Naive thymus-derived CD4-positive, alpha-beta T cell (primary cell): ENCODE measurements around the gene CLOCK. TPM values are rescaled to one million over a fixed set of nuclear protein-coding genes. Genes with fewer than 3 reads are reported as not detected.
A peak's percentile ranks its signal among the peaks of the same experiment; 100 is the strongest.

Source experiments
- ATAC-seq: fragments of 150-1000 bp; cut with Tn5 transposase; 2 replicates; pipeline ENCODE4 v1.10.0; 2021; ENCODE audit warnings: mild to moderate bottlenecking, moderate library complexity
- CTCF ChIA-PET: fragments of 350-600 bp; sonication (Branson Sonifier 250); formaldehyde crosslinking; loops from one replicate; lab custom pipeline; 2021; ENCODE audit warnings: antibody characterized with exemption; lab: Charles Lee
- POLR2A ChIA-PET: fragments of 350-600 bp; sonication (Branson Sonifier 250); formaldehyde crosslinking; loops from one replicate; lab custom pipeline; 2021; ENCODE audit warnings: antibody characterized with exemption, inconsistent platforms; lab: Charles Lee
- DNase-seq, 9 donors: peaks; one replicate each; pipeline versions ENCODE4 v3.0.0 to v3.0.0-alpha.2; 2020 to 2022; ENCODE audit warnings: mixed read lengths in 1 of 9
- H3K27ac ChIP-seq: one replicate; pipeline ENCODE4 v1.7.0; 2013; ENCODE audit warnings: mild to moderate bottlenecking, low read depth, low read length, moderate library complexity
- H3K27me3 ChIP-seq, 2 donors: one replicate each; pipeline ENCODE4 v1.7.0; 2013; ENCODE audit warnings: low read length in 2 of 2, mild to moderate bottlenecking in 2 of 2, moderate library complexity in 2 of 2; ENCODE audit not compliant: control insufficient read depth in 2 of 2, insufficient read depth in 2 of 2
- H3K36me3 ChIP-seq, 3 experiments: 1 replicate in 2 of 3; 2 replicates in 1 of 3; pipeline ENCODE4 v1.7.0; 2013; ENCODE audit warnings: low read length in 3 of 3, mild to moderate bottlenecking in 3 of 3, moderate library complexity in 1 of 3; ENCODE audit not compliant: insufficient read depth in 3 of 3, control insufficient read depth in 2 of 3
- H3K4me1 ChIP-seq, 2 donors: one replicate each; pipeline ENCODE4 v1.7.0; 2013; ENCODE audit warnings: low read length in 2 of 2, mild to moderate bottlenecking in 2 of 2, moderate library complexity in 1 of 2; ENCODE audit not compliant: control insufficient read depth in 2 of 2, insufficient read depth in 2 of 2
- H3K4me3 ChIP-seq: 2 replicates; pipeline ENCODE4 v1.7.0; 2013; ENCODE audit warnings: mild to moderate bottlenecking, low read length
- H3K9me3 ChIP-seq, 3 experiments: 1 replicate in 2 of 3; 2 replicates in 1 of 3; pipeline ENCODE4 v1.7.0; 2013; ENCODE audit warnings: low read length in 3 of 3; ENCODE audit not compliant: control insufficient read depth in 2 of 3
- H3K27ac Mint-ChIP-seq, 9 donors: one replicate each; pipeline ENCODE4 v1.8.0; 2020 to 2022; ENCODE audit warnings: mixed read lengths in 9 of 9, mild to moderate bottlenecking in 8 of 9, moderate library complexity in 5 of 9, inconsistent platforms in 2 of 9
- H3K27me3 Mint-ChIP-seq, 5 donors: one replicate each; pipeline ENCODE4 v1.8.0; 2021 to 2022; ENCODE audit warnings: mixed read lengths in 5 of 5, mild to moderate bottlenecking in 1 of 5
- H3K36me3 Mint-ChIP-seq, 5 donors: one replicate each; pipeline ENCODE4 v1.8.0; 2020 to 2022; ENCODE audit warnings: mixed read lengths in 5 of 5, mild to moderate bottlenecking in 3 of 5, inconsistent platforms in 1 of 5
- H3K4me1 Mint-ChIP-seq, 7 donors: one replicate each; pipeline ENCODE4 v1.8.0; 2020 to 2022; ENCODE audit warnings: mixed read lengths in 7 of 7, mild to moderate bottlenecking in 3 of 7, inconsistent platforms in 1 of 7
- H3K4me3 Mint-ChIP-seq, 10 donors: one replicate each; pipeline ENCODE4 v1.8.0; 2020 to 2022; ENCODE audit warnings: mild to moderate bottlenecking in 10 of 10, mixed read lengths in 10 of 10, moderate library complexity in 6 of 10, inconsistent platforms in 2 of 10
- H3K9me3 Mint-ChIP-seq, 11 donors: one replicate each; pipeline ENCODE4 v1.8.0; 2020 to 2022; ENCODE audit warnings: mixed read lengths in 11 of 11, mild to moderate bottlenecking in 4 of 11, inconsistent platforms in 1 of 11, moderate library complexity in 1 of 11
- intact Hi-C, 2 donors: fragments of 100-400 bp; cut with micrococcal nuclease; formaldehyde crosslinking; loops; one replicate each; pipeline ENCODE4 v1.15.1; 2023
- polyA plus RNA-seq, 2 donors: library from polyadenylated mRNA; unstranded; fragments of 300-500 nt; fragmentation: Illumina TruSeq; gene quantifications; one replicate each; pipeline ENCODE4 v1.2.3, GENCODE V29; 2021
- total RNA-seq, 6 experiments: library from RNA in 5 of 6; stranded (reverse) in 5 of 6; gene quantifications; 1 replicate in 5 of 6; 2 replicates in 1 of 6; pipeline ENCODE4 v1.2.3 and lab custom pipeline; 2021 to 2026

Gene CLOCK
- total and polyA plus RNA-seq, 7 experiments from 2014 or later: 4.6 to 12.6 (median 8.6) TPM

GRCh38 chr4:55396308-55397125 lies 150.2 kb downstream of the CLOCK start:
- Histone ChIP-seq H3K27ac (peak overlapping the region; percentile 89), H3K4me3 (peak overlapping the region; percentile 88), H3K9me3 (no peaks in the 10 kb centered on the region), H3K27me3 (no peaks in the 10 kb centered on the region), H3K36me3 (no peaks in the 10 kb centered on the region), H3K4me1 (peaks cover 27 to 31% of the 10 kb centered on the region in 2 donors)
- Mint-ChIP-seq H3K27me3 (no peaks in the 10 kb centered on the region), H3K4me3 (peak overlapping the region; percentile 85 to 99 (median 95)), H3K4me1 (peaks cover 34 to 56% (median 45%) of the 10 kb centered on the region in 7 donors), H3K9me3 (no peaks in the 10 kb centered on the region), H3K27ac (peak overlapping the region; percentile 62 to 98 (median 80)), H3K36me3 (peaks cover 0 to 16% (median 0%) of the 10 kb centered on the region in 5 donors)
- DNase-seq (peak in 8 of 9 donors; percentile 1 to 61 (median 16)), ATAC-seq (peak; percentile 4)
- POLR2A ChIA-PET: interaction anchor here (0.6 to 2.7 kb wide), 5 partner anchors 16 to 605 kb away, joined by 3 to 13 read pairs (median 3); no protein-coding TSS in a partner anchor
- CTCF ChIA-PET: interaction anchor here (0.9 kb wide), 1 partner anchor 51 kb away, joined by 3 read pairs; the partner anchor contains the start of gene SRD5A3
- intact Hi-C loops: loop anchor here (5.0 to 10.0 kb wide), 11 partner anchors 34 to 1581 kb away; partner anchors contain the start of genes REST (in 2 of the 2), AASDH (in 1 of the 2), CHIC2 (in 1 of the 2) and NOA1 (in 1 of the 2)

DNA sequence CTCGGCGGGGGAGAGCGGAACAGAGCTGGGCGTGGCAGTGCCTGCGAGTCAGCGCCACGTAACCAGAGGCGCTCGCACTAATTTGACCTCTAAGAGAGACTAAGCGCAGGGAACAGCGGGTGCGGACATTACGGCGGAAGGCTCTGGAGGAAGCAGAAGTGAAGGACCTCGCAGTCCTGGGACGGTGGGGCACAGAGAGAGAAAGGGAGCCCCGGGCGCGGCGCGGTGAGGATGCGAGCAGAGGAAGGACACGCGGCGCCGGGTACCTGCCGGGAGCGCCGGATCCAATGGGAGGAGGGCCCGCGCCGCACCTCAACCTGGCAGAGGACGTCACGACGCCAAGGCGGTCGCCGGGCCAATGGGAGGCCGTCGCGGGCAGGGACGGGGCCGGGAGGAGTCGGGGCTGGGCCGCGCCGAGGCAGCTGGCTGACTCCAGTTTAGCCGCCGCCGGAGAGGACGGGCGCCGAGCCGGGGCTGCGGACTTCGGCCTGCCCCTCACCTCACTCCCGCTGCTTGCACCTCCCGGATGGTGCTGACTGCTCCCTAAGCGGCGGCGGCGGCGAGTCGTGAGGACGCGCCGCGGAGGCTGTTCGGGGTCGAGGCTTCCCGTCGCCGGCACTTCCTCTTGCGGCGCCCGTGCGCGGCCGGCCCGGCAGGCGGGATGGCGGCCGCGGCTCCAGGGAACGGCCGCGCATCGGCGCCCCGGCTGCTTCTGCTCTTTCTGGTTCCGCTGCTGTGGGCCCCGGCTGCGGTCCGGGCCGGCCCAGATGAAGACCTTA lies 151.0 kb downstream of the CLOCK start, which contains the start of gene TMEM165:
TSS of gene TMEM165 (plus strand) at position 429 of the 779 bp plus-strand sequence. CDS start at position 662, 233 bp downstream.
- Mint-ChIP-seq H3K4me3 (peak within 1 kb of the TSS; percentile 94 to 99 (median 96)), H3K27ac (peak within 1 kb of the TSS; percentile 89 to 99 (median 96)), H3K9me3 (no peaks in the 10 kb centered on the region), H3K4me1 (peaks cover 29 to 49% (median 39%) of the 10 kb centered on the region in 7 donors), H3K36me3 (peaks cover 0 to 13% (median 0%) of the 10 kb centered on the region in 5 donors), H3K27me3 (no peaks in the 10 kb centered on the region)
- Histone ChIP-seq H3K36me3 (no peaks in the 10 kb centered on the region), H3K27ac (peak within 1 kb of the TSS; percentile 89), H3K27me3 (no peaks in the 10 kb centered on the region), H3K9me3 (no peaks in the 10 kb centered on the region), H3K4me3 (peak within 1 kb of the TSS; percentile 88), H3K4me1 (peaks cover 27 to 31% of the 10 kb centered on the region in 2 donors)
- CTCF ChIA-PET: interaction anchor here (0.7 to 3.6 kb wide), 5 partner anchors 13 to 472 kb away, joined by 3 to 23 read pairs (median 4); partner anchors contain the start of gene SRD5A3
- DNase-seq (peak; percentile 77 to 92 (median 87)), ATAC-seq (peak; percentile 94)
- POLR2A ChIA-PET: interaction anchor here (0.6 to 2.7 kb wide), 10 partner anchors 10 to 1040 kb away, joined by 3 to 13 read pairs (median 3); partner anchors contain the start of genes AASDH, PAICS, PPAT and SRD5A3
- intact Hi-C loops: loop anchor here (1.0 to 10.0 kb wide), 20 partner anchors 33 to 1582 kb away; partner anchors contain the start of genes AASDH (in 2 of the 2), CEP135 (in 2 of the 2), CLOCK (in 2 of the 2) and EXOC1 (in 2 of the 2)

GRCh38 chr4:55395218-55395528 lies 151.5 kb downstream of the CLOCK start:
- DNase-seq (peak in 1 of 9 donors; percentile 11), ATAC-seq (no peak)
- Histone ChIP-seq H3K4me3 (peak overlapping the region; percentile 88), H3K4me1 (peaks cover 27 to 31% of the 10 kb centered on the region in 2 donors), H3K27me3 (no peaks in the 10 kb centered on the region), H3K9me3 (no peaks in the 10 kb centered on the region), H3K27ac (peak overlapping the region; percentile 89), H3K36me3 (no peaks in the 10 kb centered on the region)
- Mint-ChIP-seq H3K4me3 (peak overlapping the region; percentile 94 to 99 (median 96)), H3K36me3 (peaks cover 0 to 13% (median 0%) of the 10 kb centered on the region in 5 donors), H3K27ac (peak overlapping the region; percentile 89 to 99 (median 96)), H3K4me1 (peaks cover 25 to 45% (median 35%) of the 10 kb centered on the region in 7 donors), H3K9me3 (no peaks in the 10 kb centered on the region), H3K27me3 (no peaks in the 10 kb centered on the region)
- ChIA-PET CTCF (interaction anchor here (0.7 to 3.6 kb wide), 6 partner anchors 13 to 473 kb away, joined by 3 to 23 read pairs (median 4); partner anchors contain the start of gene SRD5A3), POLR2A (interaction anchor here (0.6 to 2.7 kb wide), 9 partner anchors 10 to 1041 kb away, joined by 3 to 13 read pairs (median 3); partner anchors contain the start of genes AASDH, PAICS, PPAT and SRD5A3)
- intact Hi-C loops: loop anchor here (1.0 to 10.0 kb wide), 20 partner anchors 33 to 1582 kb away; partner anchors contain the start of genes AASDH (in 2 of the 2), CEP135 (in 2 of the 2), CLOCK (in 2 of the 2) and EXOC1 (in 2 of the 2)

DNA sequence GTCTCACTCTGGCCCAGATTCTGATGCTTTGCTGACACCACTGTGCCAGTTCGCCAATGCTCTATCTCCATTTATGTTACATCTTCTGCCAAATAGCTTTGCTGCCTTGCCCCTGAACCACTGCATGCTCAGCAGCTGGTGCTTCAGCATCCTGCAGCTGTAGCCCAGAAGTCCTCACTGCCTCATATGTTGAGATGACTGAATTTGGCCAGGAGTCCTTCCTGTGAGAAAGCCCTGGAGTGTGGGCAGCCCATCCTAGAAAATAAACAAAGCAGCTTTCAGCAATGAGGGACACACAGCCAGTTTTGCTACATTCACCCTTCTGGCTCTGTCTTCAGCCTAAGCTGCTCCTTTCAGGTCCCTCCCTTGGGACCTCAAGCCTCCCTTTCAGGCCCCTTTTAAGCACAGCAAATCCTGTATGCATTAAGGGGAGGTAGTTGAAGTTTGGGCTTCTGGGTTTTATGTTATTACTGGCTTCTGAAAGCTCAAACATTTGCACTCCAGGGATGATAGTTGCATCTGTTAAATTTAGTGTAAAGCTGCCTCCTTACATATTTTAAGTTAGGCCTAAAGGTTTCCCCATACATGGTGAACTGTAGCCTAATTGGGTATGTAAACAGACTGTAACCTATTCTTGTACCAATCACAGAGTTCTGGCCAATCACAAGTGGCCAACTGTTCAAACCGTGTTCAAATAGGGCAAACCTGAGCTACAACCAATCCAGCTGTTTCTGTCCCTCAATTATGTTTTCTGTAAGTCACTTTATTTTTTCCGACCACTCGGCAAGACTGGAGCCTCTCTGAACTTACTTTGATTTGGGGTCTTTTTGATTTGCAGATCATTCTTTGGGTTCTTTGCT lies 153.0 kb downstream of the CLOCK start:
- Mint-ChIP-seq H3K4me3 (peak overlapping the region in 4 of 10 donors; percentile 42 to 95 (median 62)), H3K36me3 (peaks cover 0 to 13% (median 0%) of the 10 kb centered on the region in 5 donors), H3K27ac (peak overlapping the region in 5 of 9 donors; percentile 2 to 68 (median 16)), H3K9me3 (no peaks in the 10 kb centered on the region), H3K4me1 (peaks cover 20 to 36% (median 26%) of the 10 kb centered on the region in 7 donors), H3K27me3 (peaks cover 0 to 6% (median 0%) of the 10 kb centered on the region in 5 donors)
- Histone ChIP-seq H3K4me1 (peaks cover 17 to 25% of the 10 kb centered on the region in 2 donors), H3K36me3 (no peaks in the 10 kb centered on the region), H3K9me3 (no peaks in the 10 kb centered on the region), H3K27me3 (no peaks in the 10 kb centered on the region), H3K27ac (no peak overlapping the region), H3K4me3 (no peak overlapping the region)
- POLR2A ChIA-PET: no interaction called here
- CTCF ChIA-PET: interaction anchor here (0.6 to 3.6 kb wide), 2 partner anchors 48 to 474 kb away, joined by 4 to 23 read pairs; partner anchors contain the start of gene SRD5A3
- DNase-seq (no peak), ATAC-seq (no peak)
- intact Hi-C loops: loop anchor here (2.0 to 10.0 kb wide), 4 partner anchors 449 to 1071 kb away; partner anchors contain the start of genes CEP135 (in 2 of the 2) and SRP72 (in 1 of the 2)

GRCh38 chr4:55386840-55387239 lies 159.9 kb downstream of the CLOCK start:
- Mint-ChIP-seq H3K27me3 (peaks cover 0 to 6% (median 0%) of the 10 kb centered on the region in 5 donors), H3K4me1 (peaks cover 0 to 9% (median 0%) of the 10 kb centered on the region in 7 donors), H3K27ac (no peak overlapping the region), H3K9me3 (no peaks in the 10 kb centered on the region), H3K36me3 (no peaks in the 10 kb centered on the region), H3K4me3 (no peak overlapping the region)
- H3K9me3 ChIP-seq: no peaks in the 10 kb centered on the region
- POLR2A ChIA-PET: no interaction called here
- H3K4me1 ChIP-seq: no peaks in the 10 kb centered on the region
- no peak overlapping the region for H3K27ac ChIP-seq
- no peak for DNase-seq
- no peaks in the 10 kb centered on the region for H3K27me3 ChIP-seq
- no peak for ATAC-seq
- H3K4me3 ChIP-seq: no peak overlapping the region
- CTCF ChIA-PET: no interaction called here
- intact Hi-C loops: no loop called here
- no peaks in the 10 kb centered on the region for H3K36me3 ChIP-seq
